HCT116 (cell line): ENCODE data around the gene ZNF488. TPM values are rescaled to one million over a fixed set of nuclear protein-coding genes. Genes with fewer than 3 reads are reported as not detected.

Experiments
- ATAC-seq: fragments of 200-7000 bp; cut with Tn5 transposase; 2 replicates; pipeline ENCODE4 v1.9.1; 2020; ENCODE audit warnings: mild to moderate bottlenecking, moderate library complexity
- BruUV-seq: library from RNA; stranded (reverse); fragments of 400-500 nt; replicated peaks from 2 replicates; lab custom pipeline; 2021; lab: Mats Ljungman, UMichigan
- CTCF ChIA-PET: fragments of 300-600 bp; sonication (Branson Sonifier 250); formaldehyde crosslinking; loops from one replicate; lab custom pipeline; 2021; ENCODE audit warnings: antibody characterized with exemption; lab: Charles Lee
- POLR2A ChIA-PET: fragments of 300-600, 350-600 bp; sonication (Branson Sonifier 250); formaldehyde crosslinking; loops from one replicate; lab custom pipeline; 2021; ENCODE audit warnings: antibody characterized with exemption; lab: Charles Lee
- RAD21 ChIA-PET, 2 experiments: fragments of 300-600 bp; sonication (Branson Sonifier 250); formaldehyde crosslinking; loops; one replicate each; lab custom pipeline; 2023; ENCODE audit warnings: low total read pairs in 2 of 2; ENCODE audit not compliant: uncharacterized antibody in 2 of 2, unreplicated experiment in 2 of 2, low non-redundant PET in 1 of 2; lab: Charles Lee
- DNase-seq: peaks from one replicate; pipeline ENCODE4 v3.0.0-alpha.2; 2010; ENCODE audit warnings: low read depth, low spot score
- H2AFZ ChIP-seq: fragments of 200-600 bp; shearing (Covaris generic), sonication (generic); 2 replicates; pipeline ENCODE4 v1.6.1; 2017; ENCODE audit warnings: low read depth, mixed run types, mixed read lengths, antibody characterized with exemption, low read length; ENCODE audit not compliant: poor library complexity, severe bottlenecking
- H3K27ac ChIP-seq: 2 replicates; pipeline ENCODE4 v1.5.1; 2012; ENCODE audit warnings: low read depth, low read length
- H3K27me3 ChIP-seq: fragments of 200-600 bp; sonication (generic); 2 replicates; pipeline ENCODE4 v1.6.1; 2016; ENCODE audit warnings: mixed run types, low read length, mixed read lengths; ENCODE audit not compliant: insufficient read depth
- H3K36me3 ChIP-seq, 2 experiments: fragments of 200-500 bp in 1 of 2; fragments of 200-600 bp in 1 of 2; sonication (Bioruptor generic) in 1 of 2; sonication (generic) in 1 of 2; 2 replicates each; pipeline versions ENCODE4 v1.5.1 to v1.6.1; 2014 to 2016; ENCODE audit warnings: low read length in 2 of 2, inconsistent platforms in 1 of 2, mixed read lengths in 1 of 2, mixed run types in 1 of 2; ENCODE audit not compliant: insufficient read depth in 2 of 2, control insufficient read depth in 1 of 2
- H3K4me1 ChIP-seq, 2 experiments: fragments of 200-600 bp in 1 of 2; sonication (generic) in 1 of 2; 2 replicates each; pipeline versions ENCODE4 v1.5.1 to v1.6.1; 2012 to 2017; ENCODE audit warnings: low read length in 2 of 2, inconsistent platforms in 1 of 2, mild to moderate bottlenecking in 1 of 2, mixed read lengths in 1 of 2, mixed run types in 1 of 2, moderate library complexity in 1 of 2; ENCODE audit not compliant: insufficient read depth in 2 of 2, control insufficient read depth in 1 of 2
- H3K4me2 ChIP-seq: fragments of 200-600 bp; sonication (generic); 2 replicates; pipeline ENCODE4 v1.6.1; 2017; ENCODE audit warnings: mixed run types, low read length, mixed read lengths
- H3K4me3 ChIP-seq, 2 experiments: fragments of 200-600 bp in 1 of 2; sonication (generic) in 1 of 2; replicated peaks in 1 of 2; 2 replicates each; pipeline ENCODE4 v1.5.1; 2011 to 2016; ENCODE audit warnings: low read length in 2 of 2, control low read depth in 1 of 2, low read depth in 1 of 2, mild to moderate bottlenecking in 1 of 2, mixed read lengths in 1 of 2, mixed run types in 1 of 2
- H3K79me2 ChIP-seq: fragments of 200-600 bp; sonication (generic); 2 replicates; pipeline ENCODE4 v1.6.1; 2017; ENCODE audit warnings: mild to moderate bottlenecking, mixed run types, low read length, moderate library complexity, mixed read lengths; ENCODE audit not compliant: insufficient read depth
- H3K9ac ChIP-seq: fragments of 200-600 bp; sonication (generic); 2 replicates; pipeline ENCODE4 v1.6.1; 2016; ENCODE audit warnings: low read length, mixed read lengths
- H3K9me2 ChIP-seq: fragments of 200-600 bp; sonication (generic), shearing (Covaris generic); 2 replicates; pipeline ENCODE4 v1.6.1; 2017; ENCODE audit warnings: mixed run types, mild to moderate bottlenecking, moderate library complexity; ENCODE audit not compliant: insufficient read depth
- H3K9me3 ChIP-seq, 2 experiments: fragments of 200-500 bp in 1 of 2; fragments of 200-600 bp in 1 of 2; sonication (Bioruptor generic) in 1 of 2; sonication (generic) in 1 of 2; 2 replicates each; pipeline ENCODE4 v1.6.1; 2014 to 2017; ENCODE audit warnings: low read length in 2 of 2, mixed read lengths in 2 of 2, inconsistent platforms in 1 of 2, low read depth in 1 of 2, mild to moderate bottlenecking in 1 of 2, mixed run types in 1 of 2, moderate library complexity in 1 of 2; ENCODE audit not compliant: control insufficient read depth in 1 of 2, insufficient read depth in 1 of 2
- H4K20me1 ChIP-seq: fragments of 200-600 bp; sonication (generic), shearing (Covaris generic); 2 replicates; pipeline ENCODE4 v1.6.1; 2017; ENCODE audit warnings: mixed run types, mild to moderate bottlenecking, moderate library complexity; ENCODE audit not compliant: insufficient read depth
- CTCF ChIP-seq, 3 experiments: fragments of 200-600 bp in 1 of 3; sonication (generic) in 1 of 3; IDR thresholded peaks in 2 of 3; conservative IDR thresholded peaks in 1 of 3; 2 replicates each; pipeline ENCODE4 v1.5.1; 2012 to 2017; ENCODE audit warnings: low read depth in 2 of 3, low read length in 2 of 3, antibody characterized with exemption in 1 of 3, borderline replicate concordance in 1 of 3, control low read depth in 1 of 3, mild to moderate bottlenecking in 1 of 3, mixed read lengths in 1 of 3, mixed run types in 1 of 3, moderate library complexity in 1 of 3; ENCODE audit not compliant: insufficient read depth in 1 of 3
- EGR1 ChIP-seq: IDR thresholded peaks from 2 replicates; pipeline ENCODE4 v1.6.1; 2012; ENCODE audit warnings: low read depth
- ELF1 ChIP-seq: IDR thresholded peaks from 2 replicates; pipeline ENCODE4 v1.6.1; 2012; ENCODE audit warnings: low read depth, borderline replicate concordance
- EZH2 ChIP-seq: fragments of 200-600 bp; sonication (generic); IDR thresholded peaks from 2 replicates; pipeline ENCODE4 v1.6.1; 2017; ENCODE audit warnings: antibody characterized with exemption, mixed run types
- EZH2phosphoT487 ChIP-seq: fragments of 200-600 bp; IDR thresholded peaks from 2 replicates; pipeline ENCODE4 v1.6.1; 2018; ENCODE audit warnings: antibody characterized with exemption, borderline replicate concordance
- FOSL1 ChIP-seq: IDR thresholded peaks from 2 replicates; pipeline ENCODE4 v1.6.1; 2012; ENCODE audit warnings: low read depth
- POLR2A ChIP-seq: IDR thresholded peaks from 2 replicates; pipeline ENCODE4 v1.7.0; 2011; ENCODE audit warnings: borderline replicate concordance; ENCODE audit not compliant: insufficient read depth, insufficient read length; ENCODE audit errors: extremely low read depth
- RAD21 ChIP-seq: IDR thresholded peaks from 2 replicates; pipeline ENCODE4 v1.6.1; 2012; ENCODE audit warnings: low read depth, mild to moderate bottlenecking
- SIN3A ChIP-seq: IDR thresholded peaks from 2 replicates; pipeline ENCODE4 v1.6.1; 2012; ENCODE audit warnings: low read depth
- SP1 ChIP-seq: IDR thresholded peaks from 2 replicates; pipeline ENCODE4 v1.6.1; 2012; ENCODE audit warnings: low read depth
- TCF7L2 ChIP-seq: IDR thresholded peaks from 2 replicates; pipeline ENCODE4 v1.7.0; 2011; ENCODE audit warnings: borderline replicate concordance, inconsistent platforms; ENCODE audit not compliant: insufficient read depth, insufficient read length; ENCODE audit errors: extremely low read depth
- YY1 ChIP-seq: IDR thresholded peaks from 2 replicates; pipeline ENCODE4 v1.6.1; 2011; ENCODE audit warnings: low read length, low read depth, moderate library complexity, mild to moderate bottlenecking; ENCODE audit not compliant: insufficient replicate concordance; ENCODE audit errors: extremely low read depth
- ZBTB33 ChIP-seq: IDR thresholded peaks from 2 replicates; pipeline ENCODE4 v1.6.1; 2011; ENCODE audit warnings: mild to moderate bottlenecking, low read length, moderate library complexity; ENCODE audit not compliant: insufficient replicate concordance; ENCODE audit errors: extremely low read depth
- ZFX ChIP-seq: fragments of 450-650 bp; IDR thresholded peaks from 2 replicates; pipeline ENCODE4 v1.6.1; 2017
- ZNF274 ChIP-seq: fragments of 200-500 bp; sonication (Bioruptor generic); IDR thresholded peaks from 2 replicates; pipeline ENCODE4 v1.6.1; 2014; ENCODE audit warnings: mild to moderate bottlenecking, low read depth, low read length, inconsistent platforms
- intact Hi-C: fragments of 100-400 bp; cut with micrococcal nuclease; formaldehyde crosslinking; loops from 2 replicates; pipeline ENCODE4 v1.10.0; 2022
- total RNA-seq: library from RNA; stranded (reverse); gene quantifications from one replicate; pipeline ENCODE4 v1.2.1, GENCODE V29; 2021; ENCODE audit not compliant: unreplicated experiment

The ZNF488 gene
- total RNA-seq, 1 experiment from 2014 or later = 3.9 TPM

- no peak overlapping the region for H3K27ac ChIP-seq
- no peak for DNase-seq
- no peaks in the 10 kb centered on the region for H3K9me2 ChIP-seq
- H3K36me3 ChIP-seq = no peaks in the 10 kb centered on the region
- no peak overlapping the region for H3K4me2 ChIP-seq
- no peak overlapping the region for H3K9ac ChIP-seq
- ChIA-PET RAD21 (no interaction called here), POLR2A (no interaction called here), CTCF (no interaction called here)
- no peak for TF ChIP-seq ZBTB33
- no peak for TF ChIP-seq ZNF274
- no peak for TF ChIP-seq POLR2A
- TF ChIP-seq EZH2 = no peak
- TF ChIP-seq TCF7L2 = no peak
- H3K9me3 ChIP-seq = no peaks in the 10 kb centered on the region
- no peaks in the 10 kb centered on the region for H3K27me3 ChIP-seq
- no peaks in the 10 kb centered on the region for H3K79me2 ChIP-seq
- no peak overlapping the region for H3K4me3 ChIP-seq
- peaks cover 18 to 20% of the 10 kb centered on the region in 2 experiments for H3K4me1 ChIP-seq
- no peak overlapping the region for H2AFZ ChIP-seq
- no TSS peak for BruUV-seq
- no peaks in the 10 kb centered on the region for H4K20me1 ChIP-seq
- intact Hi-C loops = no loop called here
- ATAC-seq = no peak
Observed at GRCh38 chr10:47380341-47381102, 3.6 kb downstream of the ZNF488 start.

DNA sequence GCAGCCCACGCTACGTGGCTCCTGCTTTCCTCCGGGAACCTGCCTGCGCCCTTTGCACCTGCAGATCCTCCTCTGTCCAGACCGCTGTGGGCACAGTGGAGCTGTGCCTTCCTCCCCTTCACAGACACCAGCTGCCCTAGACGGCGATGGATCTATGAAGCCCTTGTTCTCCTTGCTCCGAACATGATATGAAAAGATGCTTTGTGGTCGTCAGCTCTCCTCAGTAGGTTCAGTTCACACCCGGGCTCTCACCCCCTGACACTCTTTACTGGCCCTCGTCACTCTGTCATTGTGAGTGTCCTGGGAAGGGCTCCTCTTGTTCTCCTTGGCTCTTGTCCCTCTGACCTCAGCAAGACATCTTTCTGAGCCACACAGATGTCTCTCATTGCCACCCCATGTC, 4.2 kb downstream of the ZNF488 start:
- no TSS peak for BruUV-seq
- H3K36me3 ChIP-seq = no peaks in the 10 kb centered on the region
- intact Hi-C loops = no loop called here
- H2AFZ ChIP-seq = no peak overlapping the region
- no peak overlapping the region for H3K4me3 ChIP-seq
- no peak overlapping the region for H3K4me2 ChIP-seq
- no peaks in the 10 kb centered on the region for H3K9me3 ChIP-seq
- no peaks in the 10 kb centered on the region for H3K27me3 ChIP-seq
- H3K9me2 ChIP-seq = no peaks in the 10 kb centered on the region
- H3K9ac ChIP-seq = no peak overlapping the region
- RAD21 ChIA-PET = no interaction called here
- ATAC-seq (no peak), DNase-seq (no peak)
- no peaks in the 10 kb centered on the region for H3K79me2 ChIP-seq
- H4K20me1 ChIP-seq = no peaks in the 10 kb centered on the region
- POLR2A ChIA-PET = no interaction called here
- CTCF ChIA-PET = no interaction called here
- no peak overlapping the region for H3K27ac ChIP-seq
- peaks cover 16 to 18% of the 10 kb centered on the region in 2 experiments for H3K4me1 ChIP-seq
- no peak for TF ChIP-seq FOSL1
- TF ChIP-seq CTCF (IDR thresholded peaks at IDR 0.05 in 2 of 3, conservative IDR thresholded peaks at IDR 0.05 in 1 of 3; ENCODE audit: borderline replicate concordance in 1 of 3, insufficient read depth in 1 of 3, low read depth in 2 of 3, low read length in 2 of 3) = no peak
- TF ChIP-seq RAD21 = no peak
- TF ChIP-seq EZH2 = no peak
- TF ChIP-seq EGR1 = no peak
- no peak for TF ChIP-seq EZH2phosphoT487
- no peak for TF ChIP-seq ELF1
- no peak for TF ChIP-seq YY1
- TF ChIP-seq SIN3A = no peak
- no peak for TF ChIP-seq TCF7L2
- no peak for TF ChIP-seq SP1
- no peak for TF ChIP-seq ZFX
